T-helper 9 cell (primary cell): ENCODE measurements around the gene SMARCD2.
"Not testable (repeated sequence)": the region's sequence is repeated elsewhere in the genome, so short reads cannot be mapped to it uniquely, and the experiment has no call there.

Experiments used
- DNase-seq: peaks from one replicate; pipeline ENCODE4 v3.0.0-alpha.2; 2020

Gene SMARCD2

GRCh38 chr17:63848834-63849689, 6.6 kb upstream of the SMARCD2 start:
- DNase-seq, result peak; percentile 95

DNA sequence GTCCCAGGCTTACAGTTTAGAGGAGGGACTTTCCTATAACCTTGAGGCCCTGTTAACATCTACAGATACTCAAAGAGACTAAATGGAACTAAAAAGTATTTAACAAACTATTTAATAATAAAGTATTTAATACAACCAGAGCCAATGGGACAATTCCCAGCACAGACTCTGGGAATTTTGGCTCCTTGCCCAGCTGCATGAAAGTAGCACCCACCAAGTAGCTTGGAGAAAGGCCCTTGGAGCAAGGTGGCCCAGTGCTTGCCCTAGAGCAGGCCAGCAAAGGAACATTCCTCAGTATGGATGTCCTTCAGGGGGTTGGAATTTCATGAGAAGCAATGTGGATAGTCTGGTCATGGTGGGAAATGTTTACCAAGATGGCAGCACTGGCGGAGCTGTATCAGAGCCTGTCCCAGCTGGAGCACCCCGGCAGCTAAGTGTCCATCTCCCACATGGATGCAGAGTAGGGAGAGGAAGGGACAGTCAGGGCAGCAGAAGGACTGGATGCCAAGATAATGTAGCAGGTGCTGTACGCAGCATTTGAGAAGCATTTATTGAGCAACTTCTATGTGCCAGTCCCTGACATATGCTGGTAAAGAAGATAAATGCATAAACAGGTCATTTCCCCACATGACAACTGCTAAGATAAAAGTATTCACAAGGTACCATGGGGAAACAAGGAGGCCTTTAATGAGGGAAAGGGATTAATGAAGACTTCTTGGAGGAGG, 5.2 kb upstream of the SMARCD2 start:
- no peak for DNase-seq

DNA sequence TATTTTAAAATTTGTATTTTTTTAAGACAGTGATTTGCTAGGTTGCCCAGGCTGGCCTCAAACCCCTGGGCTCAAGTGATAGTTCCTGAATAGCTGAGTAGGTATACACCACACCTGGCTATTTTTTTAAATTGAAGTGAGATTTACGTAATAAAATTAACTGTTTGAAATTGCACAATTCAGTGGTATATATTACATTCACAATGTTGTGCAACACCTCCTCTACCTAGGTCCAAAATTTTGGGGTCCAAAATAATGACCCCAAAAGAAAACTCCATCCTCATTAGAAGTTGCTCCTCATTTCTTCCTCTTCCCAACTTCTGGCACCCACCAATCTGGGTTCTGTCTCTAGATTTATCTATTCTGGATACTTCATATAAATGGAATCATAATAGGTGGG, 3.0 kb upstream of the SMARCD2 start:
- DNase-seq, result no peak

DNA sequence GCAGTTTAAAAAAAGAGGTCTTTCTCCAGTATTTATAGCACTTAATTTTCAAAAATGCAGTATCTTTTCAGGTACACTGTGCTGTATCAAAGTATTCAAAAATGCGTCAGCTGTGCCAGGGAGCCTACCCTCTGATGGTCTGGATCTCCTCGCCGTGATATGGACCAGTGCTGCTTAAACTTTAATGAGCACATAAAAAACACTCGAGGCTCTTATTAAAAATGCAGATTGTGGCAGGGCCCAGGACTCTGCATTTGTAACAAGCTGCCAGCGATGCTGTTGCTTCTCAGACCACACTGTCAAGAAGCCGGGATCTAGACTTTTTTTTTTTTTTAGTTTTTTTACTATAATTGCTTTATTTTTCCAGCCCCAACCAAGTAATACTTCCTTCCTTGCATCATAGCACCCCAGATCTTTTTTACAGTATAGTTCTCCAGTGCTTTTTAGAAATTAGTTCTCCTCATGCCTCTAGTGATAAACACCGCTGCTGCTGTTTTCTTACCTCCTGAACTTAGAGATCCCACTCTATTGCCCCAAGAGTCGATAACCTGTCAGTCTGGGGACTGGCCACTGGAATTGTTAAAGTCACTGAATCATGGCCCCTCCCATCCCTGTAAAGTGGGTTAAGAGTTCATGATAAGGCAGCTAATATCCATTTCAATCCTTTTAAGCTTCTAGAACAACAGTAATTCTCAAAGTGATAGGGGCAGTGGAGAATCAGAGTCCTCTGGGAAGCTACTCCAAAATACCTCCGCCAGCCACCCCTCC, 1.6 kb upstream of the SMARCD2 start:
- DNase-seq, result no peak

DNA sequence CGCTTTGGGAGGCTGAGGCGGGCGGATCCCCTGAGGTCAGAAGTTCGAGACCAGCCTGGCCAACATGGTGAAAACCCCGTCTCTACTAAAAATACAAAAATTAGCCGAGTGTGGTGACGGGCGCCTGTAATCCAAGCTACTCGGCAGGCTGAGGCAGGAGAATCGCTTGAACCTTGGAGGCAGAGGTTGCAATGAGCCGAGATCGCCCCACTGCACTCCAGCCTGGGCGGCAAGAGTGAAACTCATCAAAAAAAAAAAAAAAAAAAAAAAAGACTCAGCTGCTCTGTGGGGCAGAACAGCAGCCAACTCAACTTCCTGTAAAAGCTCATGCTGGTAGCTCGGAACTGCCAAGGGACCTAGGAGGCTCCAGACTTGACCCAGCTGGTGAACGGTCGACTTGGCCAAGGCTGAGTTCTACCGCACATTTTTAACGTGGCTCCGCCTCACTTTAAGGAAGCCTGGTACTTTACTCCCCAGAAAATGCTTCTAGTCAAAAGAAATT, 953 bp upstream of the SMARCD2 start:
- not testable (repeated sequence) for DNase-seq

DNA sequence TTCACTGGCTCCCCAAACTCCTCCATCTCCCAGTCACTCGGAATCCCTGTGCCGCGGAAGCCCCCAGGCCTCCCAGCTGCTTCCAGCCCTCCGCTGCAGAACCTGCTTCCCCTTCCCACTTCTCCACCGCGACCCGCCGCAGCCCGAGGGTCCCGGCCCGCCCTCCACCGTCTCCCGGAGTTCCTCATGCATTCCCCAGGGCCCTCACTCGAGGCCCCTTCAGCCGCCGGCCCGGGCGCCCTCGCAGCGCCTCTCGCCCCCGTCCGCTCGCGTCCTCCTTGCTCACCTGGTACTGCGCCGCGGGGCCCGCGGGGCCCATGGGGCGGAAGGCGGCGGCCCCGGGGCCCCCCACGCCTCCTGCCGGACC, 329 bp downstream of the SMARCD2 start:
- peak; percentile 26 for DNase-seq

DNA sequence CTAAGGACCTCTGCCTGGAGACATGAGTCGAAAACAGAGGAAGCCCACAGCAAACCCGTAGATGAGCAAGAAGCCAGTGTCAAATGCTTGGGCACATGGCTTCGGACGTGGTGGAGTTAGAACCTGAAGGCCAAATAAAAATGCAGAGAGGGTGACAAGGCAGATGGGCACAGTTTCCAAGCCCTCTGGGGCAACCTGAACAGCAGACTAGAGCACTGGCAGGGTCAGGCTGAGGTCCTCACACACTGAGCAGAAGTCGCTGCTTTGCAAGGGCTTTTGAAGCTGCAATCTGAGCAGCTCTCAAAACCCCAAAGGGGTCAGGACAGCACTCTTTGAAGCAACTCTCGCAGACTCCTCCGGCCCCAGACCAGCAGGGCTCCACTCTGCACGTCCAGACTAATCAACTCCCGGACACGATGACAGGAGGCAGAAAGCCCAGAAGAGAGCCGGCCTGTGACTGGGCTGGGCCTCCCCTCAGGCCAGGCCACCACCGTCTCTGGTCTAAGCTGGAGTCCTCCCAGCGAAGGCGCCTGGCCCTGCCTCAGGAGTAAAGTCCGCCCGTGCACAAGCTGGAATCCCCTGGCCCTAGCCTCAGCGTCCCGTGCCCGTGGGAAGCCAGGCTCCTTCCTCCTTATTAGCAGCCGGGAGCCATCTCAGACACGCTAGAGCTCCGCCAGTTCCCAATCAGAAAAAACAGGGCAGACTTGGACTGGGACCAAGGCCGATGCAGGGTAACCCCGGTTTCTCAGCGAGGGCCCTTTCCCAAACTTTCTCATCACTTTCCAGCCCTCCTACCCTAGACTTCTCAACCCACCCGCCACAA, 924 bp downstream of the SMARCD2 start:
- DNase-seq, result no peak

DNA sequence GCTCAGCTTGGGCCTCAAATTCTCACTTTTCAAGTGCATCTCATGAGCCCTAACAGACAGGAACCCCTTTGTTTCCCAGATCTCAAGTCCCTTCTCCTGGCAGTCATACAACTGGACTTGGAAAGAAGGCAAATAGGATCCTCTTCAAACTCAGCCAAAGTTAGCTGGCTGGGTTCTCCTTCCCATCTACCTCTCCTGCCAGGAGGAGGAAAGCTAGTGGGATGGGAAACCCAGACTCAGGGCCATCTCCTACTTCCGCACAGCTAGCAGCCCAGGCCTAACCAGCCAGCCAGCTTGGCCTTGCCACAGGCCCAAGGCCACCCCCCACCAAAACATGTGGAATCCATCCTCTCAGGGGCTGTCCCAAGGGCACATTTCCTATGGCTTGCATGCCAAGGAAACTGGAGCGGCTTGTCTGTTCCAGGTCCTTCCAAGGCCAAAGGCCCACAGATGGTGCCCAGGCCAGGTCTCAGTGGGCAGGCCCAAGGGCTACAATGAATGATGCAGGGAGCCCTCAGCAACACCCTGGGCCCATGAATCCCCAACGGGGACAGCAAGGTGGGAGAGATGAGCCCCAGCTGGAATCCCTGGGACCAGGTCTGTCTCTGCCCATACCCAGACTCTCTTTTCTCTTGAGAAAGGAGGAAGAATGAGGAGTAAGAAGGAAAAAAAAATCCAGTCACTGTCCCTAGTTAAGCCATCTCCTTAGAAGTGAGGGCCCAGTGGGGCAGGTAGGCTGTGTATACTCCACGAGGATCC, 1.7 kb downstream of the SMARCD2 start:
- DNase-seq, result no peak

DNA sequence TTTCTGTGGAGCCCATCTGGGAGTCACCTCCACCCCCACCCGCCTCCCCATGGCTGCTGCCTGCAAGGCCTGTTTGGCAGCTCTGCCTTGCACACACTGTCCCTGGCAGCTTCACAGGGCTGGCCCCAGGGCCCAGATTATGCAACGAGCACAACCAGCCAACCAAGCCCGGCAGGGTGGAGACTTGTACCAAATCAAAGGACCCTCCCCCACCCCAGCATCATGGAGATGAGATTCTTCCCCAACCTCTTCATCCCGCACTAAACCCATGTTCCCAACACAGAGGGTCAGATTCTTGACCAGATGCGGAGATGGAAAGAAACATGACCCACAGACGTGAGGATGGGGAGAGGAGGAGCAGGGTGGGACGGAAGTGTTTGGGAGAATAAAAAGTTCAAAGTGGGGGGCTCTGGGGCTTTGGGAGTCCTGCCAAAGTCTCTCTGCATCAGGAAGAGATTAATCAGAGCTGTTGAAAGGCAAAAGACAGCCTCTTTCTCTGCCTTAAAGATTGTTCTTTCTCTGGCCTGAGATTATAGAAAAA, 3.8 kb downstream of the SMARCD2 start:
- DNase-seq, result no peak

GRCh38 chr17:63837962-63838600, 4.4 kb downstream of the SMARCD2 start:
- no peak for DNase-seq

- DNase-seq, result no peak
Measured at GRCh38 chr17:63837480-63837879, 5.0 kb downstream of the SMARCD2 start.

DNA sequence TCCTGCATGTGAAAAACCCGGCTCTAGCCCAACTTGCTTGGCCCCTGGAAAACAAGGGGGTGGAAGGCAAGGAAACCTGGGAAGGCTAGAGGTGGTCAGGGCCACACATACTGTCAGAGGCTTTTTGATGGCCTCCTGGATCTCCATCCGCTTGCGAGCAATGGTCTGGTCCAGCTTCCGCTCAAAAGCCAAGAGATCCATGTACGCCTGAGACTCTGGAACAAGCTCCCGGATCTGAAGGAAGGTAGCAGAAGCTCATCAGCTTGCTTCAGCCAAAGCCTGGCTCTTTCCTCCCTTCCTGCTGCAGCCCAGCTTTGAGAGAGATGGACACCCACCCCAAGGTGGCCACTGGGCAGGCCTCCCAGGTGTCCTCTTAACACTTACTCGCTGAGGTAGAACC, 5.7 kb downstream of the SMARCD2 start:
- no peak for DNase-seq

DNA sequence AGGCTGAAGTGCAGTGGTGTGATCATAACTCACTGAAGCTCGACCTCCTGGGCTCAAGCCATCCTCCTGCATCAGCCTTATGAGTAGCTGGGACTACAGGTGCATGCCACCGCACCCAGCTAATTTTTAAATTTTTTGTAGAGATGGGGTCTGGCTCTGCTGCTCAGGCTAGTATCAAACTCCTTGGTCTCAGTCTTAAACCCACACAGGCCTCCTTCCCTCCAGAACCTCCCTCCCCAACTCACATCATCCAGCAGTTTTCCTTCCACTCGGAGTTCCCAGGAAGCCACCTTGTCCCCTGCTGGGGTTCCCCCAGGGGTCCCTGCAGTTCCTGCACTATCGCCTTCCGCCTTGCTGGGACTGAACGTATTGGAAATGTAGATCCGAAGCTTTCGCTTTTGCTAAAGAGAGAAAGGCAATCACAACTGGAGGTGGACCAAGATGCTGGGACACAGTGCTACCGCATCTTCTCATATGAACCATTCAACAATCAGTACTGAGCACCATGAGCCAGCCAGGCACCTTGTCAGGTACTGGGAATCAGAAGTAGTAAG, 7.2 kb downstream of the SMARCD2 start:
- DNase-seq, result no peak

DNA sequence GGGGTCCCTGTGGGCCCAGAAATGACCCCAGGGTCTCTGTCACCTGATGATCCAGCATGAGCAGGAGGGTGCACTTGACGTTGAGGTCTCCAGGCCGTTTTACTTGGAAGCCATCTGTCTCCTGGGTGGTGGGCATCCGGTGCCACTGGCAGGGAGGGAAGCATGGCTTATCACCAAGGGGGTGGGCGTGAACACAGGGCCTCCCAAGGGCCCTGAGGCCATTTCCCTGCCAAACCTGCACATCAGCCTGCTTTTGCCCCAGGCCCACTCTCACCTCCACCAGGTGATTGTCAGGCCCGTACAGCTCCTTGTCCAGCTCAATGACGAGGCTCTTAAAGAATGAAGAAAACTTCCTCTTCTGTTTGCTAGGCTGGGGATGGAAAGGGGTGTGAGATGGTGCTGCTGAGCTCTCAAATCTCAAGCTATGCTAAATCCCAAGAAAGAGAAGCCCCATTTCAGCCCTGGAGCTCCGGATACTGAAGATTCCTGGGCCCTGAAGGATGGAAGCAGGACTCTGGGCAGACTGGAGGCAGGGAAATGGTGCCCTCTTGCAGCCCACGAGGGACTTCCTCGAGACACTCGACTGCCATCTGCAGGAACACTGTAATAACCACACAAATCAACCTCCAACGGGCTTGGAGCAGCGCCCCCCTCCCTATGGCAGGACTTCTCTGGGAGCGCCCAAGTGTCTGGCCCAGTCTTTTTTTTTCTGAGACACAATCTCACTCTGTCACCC, 7.9 kb downstream of the SMARCD2 start:
- peak; percentile 40 for DNase-seq

GRCh38 chr17:63833741-63834373, 8.6 kb downstream of the SMARCD2 start:
- DNase-seq, result no peak

DNA sequence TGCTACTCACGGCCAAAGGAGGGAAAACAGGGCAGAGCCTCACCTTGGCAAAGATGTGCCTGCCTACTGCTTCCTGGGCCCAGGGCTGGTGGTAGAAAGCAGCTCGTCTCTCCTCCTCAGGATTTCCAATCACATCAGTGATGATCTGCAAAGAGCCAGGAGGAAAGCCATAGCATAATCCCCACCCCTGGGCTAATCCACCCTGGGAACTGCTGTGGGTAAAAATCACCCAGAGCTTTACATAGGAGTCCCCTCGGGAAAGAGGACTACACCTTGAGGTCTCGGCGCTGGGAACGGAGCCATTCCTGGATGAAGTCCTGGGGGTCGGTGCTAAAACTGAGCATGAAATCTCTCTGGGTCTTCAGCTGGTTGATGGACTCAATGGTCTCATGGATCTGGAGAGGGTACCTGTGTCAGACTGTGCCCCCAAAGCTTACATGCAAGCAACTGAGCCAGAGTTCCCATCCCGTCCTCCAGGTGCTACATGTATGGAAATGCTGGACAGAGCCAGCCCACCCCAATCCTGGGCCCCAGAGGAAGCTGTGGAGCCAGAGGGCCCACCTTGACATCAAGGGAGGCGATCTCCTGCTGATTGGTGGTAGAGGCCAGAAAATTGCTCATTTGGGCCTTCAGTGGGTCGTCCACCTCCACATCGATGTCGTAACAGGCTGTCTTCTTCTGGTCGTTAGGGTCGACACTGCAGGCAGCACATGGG, 9.3 kb downstream of the SMARCD2 start:
- DNase-seq, result no peak

DNA sequence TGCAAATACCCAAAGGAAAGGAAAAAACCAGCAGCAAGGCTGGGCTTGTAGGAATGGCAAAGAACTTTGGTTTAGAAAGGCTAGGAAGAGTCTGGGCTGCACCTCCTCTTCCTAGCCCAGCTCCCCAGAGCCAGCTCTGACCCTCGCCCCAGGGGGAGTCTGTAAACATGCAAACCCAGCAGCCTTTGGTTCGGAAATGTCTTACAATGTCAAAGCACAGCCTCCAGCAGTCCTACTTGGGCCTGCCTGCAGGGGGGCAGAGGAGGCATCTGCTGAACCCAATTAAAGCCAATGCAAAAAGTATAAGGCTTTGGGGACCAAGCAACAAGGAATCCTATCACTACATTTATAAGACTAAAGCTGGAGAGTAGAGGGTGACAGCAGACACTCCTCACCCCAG, 10.0 kb downstream of the SMARCD2 start:
- DNase-seq, result no peak

DNA sequence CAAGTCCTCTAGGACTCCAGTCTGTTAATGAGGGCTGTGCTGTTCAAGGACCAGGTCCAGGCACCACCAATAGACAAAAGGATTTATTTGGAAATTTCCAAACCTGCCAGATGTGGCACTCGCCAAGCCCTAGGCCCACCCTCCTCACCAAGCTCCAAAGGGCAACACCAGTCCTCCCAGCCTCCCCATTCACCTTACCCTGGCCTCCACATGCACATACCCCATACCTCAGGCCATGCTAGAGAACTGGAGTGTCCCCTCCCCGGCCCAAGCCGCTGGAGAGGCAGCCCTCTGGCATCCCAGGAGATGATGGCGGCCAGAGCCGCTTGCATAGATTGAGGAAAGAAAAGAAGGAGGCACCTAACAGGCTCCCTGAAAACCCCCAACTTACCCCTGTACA, 10.5 kb downstream of the SMARCD2 start:
- DNase-seq, result no peak

GRCh38 chr17:63831505-63831904, 11.0 kb downstream of the SMARCD2 start:
- DNase-seq, result no peak
